Stimulated activated CD8-positive, alpha-beta memory T cell treated with anti-CD3 and anti-CD28 coated beads, Interleukin-4, amount 100 ng/mL, for 4 hours (primary cell): Measurements from ENCODE around the gene AMOTL2.

Experiments
- DNase-seq, 2 donors: peaks; one replicate each; pipeline ENCODE4 v3.0.0-alpha.2; 2020; ENCODE audit warnings: low read depth in 2 of 2, low spot score in 1 of 2

The AMOTL2 gene

GRCh38 chr3:134366928-134367811 lies 7.1 kb downstream of the AMOTL2 start:
- DNase-seq = no peak

GRCh38 chr3:134366221-134366927 lies 7.9 kb downstream of the AMOTL2 start:
- DNase-seq = no peak

- DNase-seq = no peak
Observed at GRCh38 chr3:134365766-134366065, 8.5 kb downstream of the AMOTL2 start.

- no peak for DNase-seq
Observed at GRCh38 chr3:134364936-134365765, 9.1 kb downstream of the AMOTL2 start.

GRCh38 chr3:134364061-134364935 lies 9.9 kb downstream of the AMOTL2 start:
- no peak for DNase-seq

GRCh38 chr3:134363381-134363755 lies 10.9 kb downstream of the AMOTL2 start:
- no peak for DNase-seq

- no peak for DNase-seq
Observed at GRCh38 chr3:134362670-134363380, 11.4 kb downstream of the AMOTL2 start.

GRCh38 chr3:134362221-134362620 lies 12.0 kb downstream of the AMOTL2 start:
- no peak for DNase-seq

GRCh38 chr3:134361162-134361835 lies 12.9 kb downstream of the AMOTL2 start:
- DNase-seq = no peak

GRCh38 chr3:134360046-134360445 lies 14.2 kb downstream of the AMOTL2 start:
- no peak for DNase-seq

GRCh38 chr3:134359121-134360010 lies 14.9 kb downstream of the AMOTL2 start:
- DNase-seq = no peak

GRCh38 chr3:134357914-134358811 lies 16.1 kb downstream of the AMOTL2 start:
- no peak for DNase-seq

- no peak for DNase-seq
Observed at GRCh38 chr3:134357261-134357913, 16.9 kb downstream of the AMOTL2 start.

- DNase-seq = no peak
Observed at GRCh38 chr3:134356411-134357040, 17.7 kb downstream of the AMOTL2 start.

- DNase-seq = no peak
Observed at GRCh38 chr3:134355416-134355815, 18.8 kb downstream of the AMOTL2 start.

GRCh38 chr3:134354612-134355251 lies 19.5 kb downstream of the AMOTL2 start:
- no peak for DNase-seq
